Activated B cell treated with CpG ODN at 0.5 μM for 24 hours (primary cell): ENCODE data around the gene KIFAP3. TPM values are rescaled to one million over a fixed set of nuclear protein-coding genes. Genes with fewer than 3 reads are reported as not detected.

Experiments
- ATAC-seq: fragments of 200-7000 bp; cut with Tn5 transposase; one replicate; pipeline ENCODE4 v1.10.0; 2021; ENCODE audit warnings: low read depth, mild to moderate bottlenecking, moderate library complexity
- CTCF ChIA-PET: fragments of 350-600 bp; sonication (Branson Sonifier 250); formaldehyde crosslinking; loops from one replicate; lab custom pipeline; 2021; ENCODE audit warnings: antibody characterized with exemption; lab: Charles Lee
- POLR2A ChIA-PET: fragments of 350-600 bp; sonication (Branson Sonifier 250); formaldehyde crosslinking; loops from one replicate; lab custom pipeline; 2021; ENCODE audit warnings: antibody characterized with exemption; lab: Charles Lee
- DNase-seq: peaks from one replicate; pipeline ENCODE4 v3.0.0; 2022
- H3K27ac Mint-ChIP-seq: one replicate; pipeline ENCODE4 v1.8.0; 2020; ENCODE audit warnings: mixed read lengths
- H3K27me3 Mint-ChIP-seq: one replicate; pipeline ENCODE4 v1.8.0; 2021; ENCODE audit warnings: mixed read lengths
- H3K36me3 Mint-ChIP-seq: one replicate; pipeline ENCODE4 v1.8.0; 2021; ENCODE audit warnings: low read depth, mixed read lengths
- H3K4me1 Mint-ChIP-seq: one replicate; pipeline ENCODE4 v1.8.0; 2021; ENCODE audit warnings: mixed read lengths
- H3K4me3 Mint-ChIP-seq: one replicate; pipeline ENCODE4 v1.8.0; 2020; ENCODE audit warnings: mild to moderate bottlenecking, mixed read lengths
- H3K9me3 Mint-ChIP-seq: one replicate; pipeline ENCODE4 v1.8.0; 2020; ENCODE audit warnings: mixed read lengths
- CTCF ChIP-seq: fragments of 200-600 bp; IDR thresholded peaks from one replicate; pipeline ENCODE4 v1.8.0; 2022; ENCODE audit warnings: antibody characterized with exemption, mild to moderate bottlenecking
- intact Hi-C: fragments of 100-400 bp; cut with micrococcal nuclease; formaldehyde crosslinking; loops from one replicate; pipeline ENCODE4 v1.15.1; 2024
- total RNA-seq: library from RNA; stranded (reverse); gene quantifications from 2 replicates; pipeline ENCODE4 v1.2.3, GENCODE V29; 2022

Gene KIFAP3
- total RNA-seq, 1 donor from 2014 or later = 12.7 TPM

DNA sequence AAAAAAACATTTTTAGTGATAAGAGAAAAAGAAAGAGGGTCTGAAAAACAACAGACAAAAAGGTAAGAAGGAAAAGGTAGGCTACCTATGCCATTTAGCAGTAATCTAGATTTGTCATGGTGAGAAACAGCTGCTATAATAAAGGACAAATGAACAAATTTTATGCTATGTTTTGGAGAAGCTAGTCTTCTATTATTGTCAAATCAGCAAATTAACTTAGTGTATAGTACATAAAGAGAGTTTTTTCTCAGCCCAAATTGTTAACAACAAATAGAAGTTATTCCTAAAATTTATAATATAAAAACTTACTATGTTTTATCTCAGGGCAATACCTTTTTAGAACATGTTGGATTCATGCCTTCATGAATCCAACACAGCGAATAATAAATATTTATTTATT, 88.7 kb downstream of the KIFAP3 start:
- ATAC-seq = no peak
- Mint-ChIP-seq H3K4me1 (no peaks in the 10 kb centered on the region), H3K9me3 (no peaks in the 10 kb centered on the region), H3K27me3 (no peaks in the 10 kb centered on the region), H3K27ac (no peak overlapping the region), H3K4me3 (no peak overlapping the region), H3K36me3 (peaks cover 19% of the 10 kb centered on the region)
- ChIA-PET POLR2A (no interaction called here), CTCF (no interaction called here)
- no peak for DNase-seq
- TF ChIP-seq CTCF = no peak
- intact Hi-C loops = no loop called here

DNA sequence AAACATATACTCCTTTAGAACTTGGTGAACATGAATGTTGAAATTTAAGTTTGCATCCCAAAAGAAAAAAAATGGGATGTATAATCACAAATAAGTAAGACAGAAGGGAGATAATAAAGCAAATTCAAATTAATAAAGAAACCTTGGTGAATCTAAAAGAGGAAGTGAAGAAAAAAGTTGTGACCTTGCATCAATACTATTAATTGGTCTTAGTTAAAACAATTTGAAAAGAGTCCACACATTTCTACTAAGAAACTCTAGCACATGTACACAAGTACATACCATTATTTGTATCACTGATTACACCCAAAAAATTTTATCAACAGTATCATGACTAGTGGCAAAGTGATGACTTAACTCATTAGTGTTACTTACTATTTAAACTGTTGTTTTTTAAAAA, 100.4 kb downstream of the KIFAP3 start:
- no peak overlapping the region for H3K4me3 Mint-ChIP-seq
- no peak for TF ChIP-seq CTCF
- H3K27ac Mint-ChIP-seq = no peak overlapping the region
- H3K36me3 Mint-ChIP-seq = peaks cover 25% of the 10 kb centered on the region
- H3K9me3 Mint-ChIP-seq = no peaks in the 10 kb centered on the region
- no peaks in the 10 kb centered on the region for H3K27me3 Mint-ChIP-seq
- ChIA-PET CTCF (no interaction called here), POLR2A (no interaction called here)
- intact Hi-C loops = no loop called here
- H3K4me1 Mint-ChIP-seq = no peaks in the 10 kb centered on the region
- DNase-seq = no peak
- ATAC-seq = no peak

GRCh38 chr1:169970114-169970513, 104.4 kb downstream of the KIFAP3 start:
- Mint-ChIP-seq H3K27me3 (no peaks in the 10 kb centered on the region), H3K4me1 (no peaks in the 10 kb centered on the region), H3K4me3 (no peak overlapping the region), H3K36me3 (peaks cover 10% of the 10 kb centered on the region), H3K9me3 (no peaks in the 10 kb centered on the region), H3K27ac (no peak overlapping the region)
- intact Hi-C loops = no loop called here
- ChIA-PET POLR2A (no interaction called here), CTCF (interaction anchor here (0.5 kb wide), 1 partner anchor 118 kb away, joined by 4 read pairs; no protein-coding TSS in a partner anchor)
- DNase-seq = no peak
- ATAC-seq = no peak
- no peak for TF ChIP-seq CTCF

DNA sequence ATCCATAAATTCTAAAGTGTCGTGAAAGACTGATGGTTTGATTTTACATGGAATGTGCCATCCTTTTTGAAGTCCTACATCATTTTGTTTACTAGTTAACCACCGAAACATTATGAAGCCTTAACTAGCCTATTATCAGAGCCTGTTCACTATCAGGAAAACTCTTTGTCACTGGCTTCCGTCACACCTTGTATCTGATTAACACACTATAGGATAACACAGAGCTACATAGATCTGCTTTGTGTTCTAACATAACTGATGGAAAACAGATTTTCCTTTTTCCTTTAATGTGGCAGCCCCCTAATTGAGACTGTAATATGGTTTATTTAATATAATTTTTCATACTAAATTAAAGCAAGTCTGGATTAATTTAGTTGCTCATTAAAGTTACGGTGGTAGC, 106.3 kb downstream of the KIFAP3 start:
- Mint-ChIP-seq H3K27ac (no peak overlapping the region), H3K4me3 (no peak overlapping the region), H3K9me3 (peaks cover 3% of the 10 kb centered on the region), H3K36me3 (peaks cover 13% of the 10 kb centered on the region), H3K4me1 (no peaks in the 10 kb centered on the region), H3K27me3 (no peaks in the 10 kb centered on the region)
- POLR2A ChIA-PET = no interaction called here
- CTCF ChIA-PET = no interaction called here
- no peak for TF ChIP-seq CTCF
- ATAC-seq = no peak
- intact Hi-C loops = no loop called here
- no peak for DNase-seq

GRCh38 chr1:169964206-169964605, 110.3 kb downstream of the KIFAP3 start:
- POLR2A ChIA-PET = no interaction called here
- DNase-seq (no peak), ATAC-seq (no peak)
- H3K4me1 Mint-ChIP-seq = no peaks in the 10 kb centered on the region
- H3K36me3 Mint-ChIP-seq = peaks cover 8% of the 10 kb centered on the region
- peaks cover 4% of the 10 kb centered on the region for H3K9me3 Mint-ChIP-seq
- intact Hi-C loops = no loop called here
- CTCF ChIA-PET = no interaction called here
- TF ChIP-seq CTCF = no peak
- no peak overlapping the region for H3K4me3 Mint-ChIP-seq
- no peak overlapping the region for H3K27ac Mint-ChIP-seq
- H3K27me3 Mint-ChIP-seq = no peaks in the 10 kb centered on the region
